ENCODE data around the gene ARHGEF4. TPM values are rescaled to one million over a fixed set of nuclear protein-coding genes. Genes with fewer than 3 reads are reported as not detected.

ARHGEF4 gene
- total RNA-seq, 1 experiment from 2014 or later = 4.0 TPM

GRCh38 chr2:130829015-130829414 is 7.7 kb upstream of the ARHGEF4 start:
- in situ Hi-C loops (cut with HindIII; ENCODE audit: low pct_unique_long_range_greater_than_20kb, low sequenced_read_pairs) = no loop called here
- no peak for DNase-seq (ENCODE audit: low read depth, low spot score)

- no peak for DNase-seq (ENCODE audit: low read depth, low spot score)
- in situ Hi-C loops (cut with HindIII; ENCODE audit: low pct_unique_long_range_greater_than_20kb, low sequenced_read_pairs) = no loop called here
Observed at GRCh38 chr2:130830538-130830937, 6.2 kb upstream of the ARHGEF4 start.

GRCh38 chr2:130831356-130831755 is 5.4 kb upstream of the ARHGEF4 start:
- no peak for DNase-seq (ENCODE audit: low read depth, low spot score)
- in situ Hi-C loops (cut with HindIII; ENCODE audit: low pct_unique_long_range_greater_than_20kb, low sequenced_read_pairs) = no loop called here

GRCh38 chr2:130832296-130832940 is 4.3 kb upstream of the ARHGEF4 start:
- DNase-seq (ENCODE audit: low read depth, low spot score) = no peak
- in situ Hi-C loops (cut with HindIII; ENCODE audit: low pct_unique_long_range_greater_than_20kb, low sequenced_read_pairs) = no loop called here

DNA sequence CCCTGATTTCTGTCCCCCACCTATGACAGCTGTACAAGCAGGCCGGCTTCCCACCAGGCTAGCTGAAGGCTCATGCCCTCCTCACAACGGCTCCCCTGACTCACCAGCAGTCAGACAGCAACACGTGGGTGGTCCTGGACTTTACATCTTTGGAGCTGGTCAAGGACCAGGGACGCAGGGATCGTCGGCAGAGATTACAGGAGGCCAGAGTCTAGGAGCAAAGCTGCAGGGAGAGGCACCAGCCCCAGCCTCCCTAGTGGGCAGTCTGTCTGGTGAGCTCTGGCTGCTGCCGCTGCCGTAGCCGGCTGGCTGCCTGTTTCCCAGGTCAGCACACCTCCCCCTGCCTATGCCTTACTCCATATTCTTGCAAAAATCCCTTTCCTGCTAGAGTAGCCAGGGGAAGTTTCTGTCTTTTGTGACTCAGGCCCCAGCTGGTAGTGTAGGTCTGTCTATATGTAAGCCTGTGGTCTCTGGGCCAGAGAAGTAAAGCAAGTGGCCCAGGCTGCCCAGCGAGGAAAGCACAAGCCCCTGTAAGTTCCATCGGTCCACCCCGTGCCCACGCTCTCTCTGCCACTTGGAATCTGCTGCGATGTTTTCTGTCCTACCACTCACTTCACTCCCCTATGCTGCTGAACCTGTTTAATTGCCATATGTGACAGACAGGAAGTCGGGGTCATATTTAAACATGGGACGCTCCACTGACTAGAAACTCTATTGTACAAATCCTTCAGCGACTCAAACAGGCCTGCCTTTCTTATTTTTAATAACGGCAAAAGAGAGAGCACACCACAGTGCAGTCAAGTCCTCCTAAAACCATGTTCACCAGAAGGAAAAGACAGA is 2.4 kb upstream of the ARHGEF4 start:
- in situ Hi-C loops (cut with HindIII; ENCODE audit: low pct_unique_long_range_greater_than_20kb, low sequenced_read_pairs) = no loop called here
- DNase-seq (ENCODE audit: low read depth, low spot score) = no peak

- in situ Hi-C loops (cut with HindIII; ENCODE audit: low pct_unique_long_range_greater_than_20kb, low sequenced_read_pairs) = no loop called here
- DNase-seq (ENCODE audit: low read depth, low spot score) = no peak
Observed at GRCh38 chr2:130834931-130835765, 1.6 kb upstream of the ARHGEF4 start.

GRCh38 chr2:130835766-130836015 is 1.0 kb upstream of the ARHGEF4 start:
- in situ Hi-C loops (cut with HindIII; ENCODE audit: low pct_unique_long_range_greater_than_20kb, low sequenced_read_pairs) = no loop called here

GRCh38 chr2:130837175-130837810 is 579 bp downstream of the ARHGEF4 start:
- no peak for DNase-seq (ENCODE audit: low read depth, low spot score)

More at GRCh38 chr2:130835766-130836015, 1.0 kb upstream of the ARHGEF4 start:
- no peak for DNase-seq (ENCODE audit: low read depth, low spot score)

GRCh38 chr2:130837811-130838565 is 1.3 kb downstream of the ARHGEF4 start:
- DNase-seq (ENCODE audit: low read depth, low spot score) = no peak
- in situ Hi-C loops (cut with HindIII; ENCODE audit: low pct_unique_long_range_greater_than_20kb, low sequenced_read_pairs) = no loop called here

More at GRCh38 chr2:130837175-130837810, 579 bp downstream of the ARHGEF4 start:
- in situ Hi-C loops (cut with HindIII; ENCODE audit: low pct_unique_long_range_greater_than_20kb, low sequenced_read_pairs) = no loop called here

DNA sequence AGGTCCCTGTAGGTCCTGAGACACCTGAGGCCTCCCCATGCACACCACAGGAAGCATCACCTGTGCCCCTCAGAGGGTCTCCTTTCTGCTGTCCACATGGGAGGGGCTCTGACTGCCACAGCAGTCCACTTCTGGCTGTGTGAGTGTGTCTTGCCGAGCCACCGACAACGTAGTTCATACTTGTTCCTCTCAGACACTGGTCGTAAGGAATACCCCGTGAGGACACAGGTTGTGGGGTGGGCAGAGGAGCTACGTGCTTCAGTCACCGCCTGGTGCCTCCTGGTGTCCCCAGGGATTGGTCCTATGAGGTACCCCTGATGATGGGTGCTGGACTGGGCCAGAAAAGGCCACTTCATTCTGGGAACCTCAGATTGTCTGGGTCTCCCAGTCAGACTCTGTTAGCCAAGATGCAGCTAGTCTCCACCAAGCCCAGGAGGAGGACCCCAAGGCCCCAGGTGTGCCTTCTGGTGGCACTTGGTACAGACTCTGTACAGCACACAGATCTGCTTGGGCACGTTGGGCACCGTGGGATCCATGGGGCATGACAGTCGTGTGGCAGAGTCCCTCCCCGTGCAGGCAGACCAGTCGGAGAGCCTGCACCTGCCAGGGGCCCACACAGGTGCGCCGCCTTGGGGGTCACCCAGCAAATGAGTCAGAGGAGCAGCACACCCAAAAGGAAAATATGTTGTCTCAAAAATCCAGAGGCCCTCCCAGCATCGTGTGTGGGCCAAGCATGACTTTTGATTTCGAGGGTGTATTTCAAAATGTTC is 2.5 kb downstream of the ARHGEF4 start:
- DNase-seq (ENCODE audit: low read depth, low spot score) = no peak
- in situ Hi-C loops (cut with HindIII; ENCODE audit: low pct_unique_long_range_greater_than_20kb, low sequenced_read_pairs) = no loop called here

- no peak for DNase-seq (ENCODE audit: low read depth, low spot score)
- in situ Hi-C loops (cut with HindIII; ENCODE audit: low pct_unique_long_range_greater_than_20kb, low sequenced_read_pairs) = no loop called here
Observed at GRCh38 chr2:130840506-130840905, 3.8 kb downstream of the ARHGEF4 start.

- in situ Hi-C loops (cut with HindIII; ENCODE audit: low pct_unique_long_range_greater_than_20kb, low sequenced_read_pairs) = no loop called here
- no peak for DNase-seq (ENCODE audit: low read depth, low spot score)
Observed at GRCh38 chr2:130841741-130842365, 5.1 kb downstream of the ARHGEF4 start.

DNA sequence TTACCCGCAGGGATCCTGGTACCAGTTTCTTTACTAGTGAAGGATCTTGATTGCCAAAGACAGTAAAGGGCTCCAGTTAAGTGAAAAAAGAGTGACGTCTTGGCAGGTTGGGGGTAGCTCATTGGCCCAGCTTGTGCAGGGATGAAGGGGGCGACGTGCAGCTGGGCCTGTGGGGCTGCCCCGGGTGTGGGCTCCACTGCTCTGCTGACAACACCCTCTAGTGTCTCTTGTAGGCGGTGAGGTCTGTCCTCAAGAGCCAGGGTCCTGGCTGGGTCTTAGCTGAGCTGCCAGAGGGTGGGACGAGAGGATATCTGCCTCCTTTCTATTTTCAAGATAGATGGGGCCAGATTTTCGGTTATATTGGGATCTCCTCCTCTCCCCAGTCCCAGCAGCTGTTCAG is 6.1 kb downstream of the ARHGEF4 start:
- in situ Hi-C loops (cut with HindIII; ENCODE audit: low pct_unique_long_range_greater_than_20kb, low sequenced_read_pairs) = no loop called here
- no peak for DNase-seq (ENCODE audit: low read depth, low spot score)

DNA sequence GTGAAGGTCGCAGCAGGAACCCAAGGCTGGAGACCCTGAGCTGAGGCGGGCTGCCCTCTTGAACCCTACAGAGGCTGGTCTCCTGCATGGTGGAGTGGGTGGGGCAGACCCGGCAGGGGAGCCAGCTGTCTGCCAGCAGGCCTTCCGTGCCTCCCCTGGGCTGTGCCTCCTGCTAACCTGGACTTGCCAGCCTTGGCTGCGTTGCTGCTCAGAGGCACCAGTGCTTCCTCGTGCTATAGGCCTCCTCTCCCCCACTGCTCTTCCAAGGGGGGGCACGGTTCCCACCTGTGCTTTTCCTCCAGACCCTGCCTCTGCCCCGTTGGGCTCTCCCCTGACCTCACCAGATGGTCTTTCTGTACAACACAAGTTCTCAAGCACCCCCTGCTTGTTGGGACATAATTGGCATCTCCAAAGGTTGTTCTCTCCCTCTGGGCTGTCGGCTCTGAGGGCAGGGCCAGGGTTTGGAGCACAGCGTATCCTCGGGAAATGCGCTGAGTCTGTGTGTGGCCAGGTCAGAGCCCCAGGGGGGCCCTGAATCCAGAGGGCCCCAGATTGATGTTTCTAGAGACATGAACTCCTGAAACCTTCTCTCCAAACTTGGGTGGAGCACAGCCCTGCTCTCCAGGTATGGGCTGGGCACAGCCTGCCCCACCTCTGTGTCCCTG is 6.7 kb downstream of the ARHGEF4 start:
- no peak for DNase-seq (ENCODE audit: low read depth, low spot score)
- in situ Hi-C loops (cut with HindIII; ENCODE audit: low pct_unique_long_range_greater_than_20kb, low sequenced_read_pairs) = no loop called here

GRCh38 chr2:130844161-130844560 is 7.4 kb downstream of the ARHGEF4 start:
- no peak for DNase-seq (ENCODE audit: low read depth, low spot score)
- in situ Hi-C loops (cut with HindIII; ENCODE audit: low pct_unique_long_range_greater_than_20kb, low sequenced_read_pairs) = no loop called here
